ENCODE data around the gene SMIM41.
"Not testable (repeated sequence)": the region's sequence is repeated elsewhere in the genome, so short reads cannot be mapped to it uniquely, and the experiment has no call there.

The SMIM41 gene

DNA sequence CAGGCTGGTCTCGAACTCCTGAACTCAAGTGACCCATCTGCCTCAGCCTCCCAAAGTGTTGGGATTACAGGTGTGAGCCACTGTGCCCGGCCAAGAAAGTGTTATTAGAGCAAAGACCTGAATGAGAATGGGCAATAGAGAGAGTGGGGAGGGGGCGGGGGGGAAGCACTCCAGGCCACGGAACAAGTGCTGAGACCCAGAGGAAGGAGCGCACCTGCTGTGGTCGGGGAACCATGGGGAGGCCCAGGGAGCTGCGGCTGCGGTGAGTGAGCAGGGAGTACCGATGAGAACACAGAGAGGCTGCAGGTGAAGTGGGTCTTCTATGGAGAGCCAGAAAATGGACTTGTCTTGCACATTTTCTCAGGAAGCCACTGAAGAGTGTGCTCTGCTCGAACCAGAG is 10.8 kb downstream of the SMIM41 start:
- H3K27ac ChIP-seq = no peak overlapping the region
- TF ChIP-seq ZFX (IDR thresholded peaks at IDR 0.05) = no peak
- TF ChIP-seq, protein P1, sequence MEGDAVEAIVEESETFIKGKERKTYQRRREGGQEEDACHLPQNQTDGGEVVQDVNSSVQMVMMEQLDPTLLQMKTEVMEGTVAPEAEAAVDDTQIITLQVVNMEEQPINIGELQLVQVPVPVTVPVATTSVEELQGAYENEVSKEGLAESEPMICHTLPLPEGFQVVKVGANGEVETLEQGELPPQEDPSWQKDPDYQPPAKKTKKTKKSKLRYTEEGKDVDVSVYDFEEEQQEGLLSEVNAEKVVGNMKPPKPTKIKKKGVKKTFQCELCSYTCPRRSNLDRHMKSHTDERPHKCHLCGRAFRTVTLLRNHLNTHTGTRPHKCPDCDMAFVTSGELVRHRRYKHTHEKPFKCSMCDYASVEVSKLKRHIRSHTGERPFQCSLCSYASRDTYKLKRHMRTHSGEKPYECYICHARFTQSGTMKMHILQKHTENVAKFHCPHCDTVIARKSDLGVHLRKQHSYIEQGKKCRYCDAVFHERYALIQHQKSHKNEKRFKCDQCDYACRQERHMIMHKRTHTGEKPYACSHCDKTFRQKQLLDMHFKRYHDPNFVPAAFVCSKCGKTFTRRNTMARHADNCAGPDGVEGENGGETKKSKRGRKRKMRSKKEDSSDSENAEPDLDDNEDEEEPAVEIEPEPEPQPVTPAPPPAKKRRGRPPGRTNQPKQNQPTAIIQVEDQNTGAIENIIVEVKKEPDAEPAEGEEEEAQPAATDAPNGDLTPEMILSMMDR (conservative IDR thresholded peaks at IDR 0.05) = no peak

DNA sequence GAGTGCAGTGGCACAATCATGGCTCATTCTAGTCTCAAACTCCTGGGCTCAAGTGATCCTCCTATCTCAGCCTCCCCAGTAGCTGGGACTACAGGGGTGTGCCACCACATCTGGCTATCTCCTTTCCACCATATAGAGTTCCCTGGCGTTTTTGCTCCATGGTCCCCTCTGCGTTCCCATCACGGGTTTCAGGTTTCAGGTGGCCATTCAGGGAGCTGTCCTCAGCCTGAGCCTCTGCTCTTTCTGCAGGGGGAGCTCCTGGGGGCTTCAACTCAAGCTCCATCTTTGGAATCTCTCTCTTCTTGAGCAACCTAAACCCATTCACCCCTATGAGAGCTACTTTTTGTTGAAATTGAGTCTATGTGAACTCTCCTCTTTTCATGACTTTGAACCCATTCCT is 11.6 kb downstream of the SMIM41 start:
- TF ChIP-seq, protein P1 (conservative IDR thresholded peaks at IDR 0.05) = no peak
- TF ChIP-seq ZFX (IDR thresholded peaks at IDR 0.05) = no peak
- H3K27ac ChIP-seq = no peak overlapping the region

DNA sequence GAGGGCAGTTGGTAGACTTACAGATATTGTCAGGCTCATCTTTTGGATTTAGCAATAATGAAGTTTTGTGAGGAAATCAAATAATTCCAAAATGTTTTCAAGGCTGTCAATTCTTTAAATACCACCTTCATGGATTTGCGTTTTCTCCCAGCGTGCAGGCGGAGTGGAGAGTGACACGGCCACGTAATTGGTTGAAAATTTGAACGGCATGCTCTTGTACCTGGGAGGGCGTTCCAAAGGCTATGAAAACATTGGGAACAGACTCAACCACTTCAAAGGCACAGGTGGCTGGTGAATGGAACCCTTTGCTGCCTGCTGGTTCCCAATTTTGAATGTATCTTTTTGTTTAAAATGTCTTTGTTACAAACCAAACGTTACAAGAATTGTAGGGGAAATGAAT is 12.4 kb downstream of the SMIM41 start:
- H3K27ac ChIP-seq = no peak overlapping the region
- TF ChIP-seq, protein P1 (conservative IDR thresholded peaks at IDR 0.05) = no peak
- TF ChIP-seq ZFX (IDR thresholded peaks at IDR 0.05) = no peak

DNA sequence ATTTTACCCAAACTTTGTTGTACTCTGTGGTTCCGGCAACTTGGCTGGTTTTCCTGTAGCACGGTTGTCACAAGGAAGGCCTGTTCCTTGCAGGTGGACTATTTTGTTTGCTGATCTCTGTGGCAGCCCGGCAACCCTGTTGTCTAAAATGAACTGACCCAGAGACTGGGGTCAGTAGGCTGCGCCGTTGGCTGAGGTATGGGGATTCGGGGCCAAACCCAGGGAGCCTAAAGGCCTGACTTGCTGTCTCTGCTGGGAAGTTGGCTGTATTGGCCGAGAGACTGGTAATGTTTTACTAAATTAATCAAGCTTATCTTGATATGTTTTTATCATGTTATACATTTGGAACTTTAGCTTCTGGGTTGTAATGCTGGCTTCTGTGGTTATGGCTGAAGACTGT is 13.8 kb downstream of the SMIM41 start:
- TF ChIP-seq, protein P1 (conservative IDR thresholded peaks at IDR 0.05) = no peak
- TF ChIP-seq ZFX (IDR thresholded peaks at IDR 0.05) = no peak
- peak overlapping the region; percentile 63 for H3K27ac ChIP-seq

DNA sequence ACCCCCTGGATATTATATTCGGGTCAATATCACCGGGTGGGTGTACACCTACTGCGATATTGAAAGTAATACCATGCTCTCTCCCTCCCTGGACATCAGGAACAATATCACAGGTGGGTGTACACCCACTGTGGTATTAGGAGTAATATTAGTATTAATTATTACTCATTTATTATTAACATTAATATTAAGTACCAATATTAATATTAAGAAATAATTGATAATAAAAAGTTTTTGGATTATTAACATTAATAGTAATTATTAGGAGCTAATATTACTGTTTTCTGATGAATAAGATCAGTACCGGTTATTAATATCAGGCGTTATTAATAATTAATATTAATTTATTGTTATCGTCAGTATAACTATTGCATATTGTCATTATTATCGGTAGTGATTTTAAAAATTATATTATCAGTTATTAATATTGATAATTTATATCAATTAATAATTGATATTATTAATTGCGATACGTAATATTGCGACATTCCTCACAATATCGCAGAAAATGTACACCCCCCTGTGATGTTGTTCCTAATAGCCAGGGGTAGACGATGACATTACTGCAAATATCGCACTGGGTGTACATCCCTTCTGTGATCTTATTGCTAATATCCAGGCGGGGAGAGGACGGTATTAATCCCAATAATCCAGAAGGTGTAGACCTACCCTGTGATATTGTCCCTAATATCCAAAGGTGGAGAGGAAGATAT is 17.0 kb downstream of the SMIM41 start:
- no peak overlapping the region for H3K27ac ChIP-seq
- TF ChIP-seq ZFX (IDR thresholded peaks at IDR 0.05) = no peak
- TF ChIP-seq, protein P1 (conservative IDR thresholded peaks at IDR 0.05) = no peak

DNA sequence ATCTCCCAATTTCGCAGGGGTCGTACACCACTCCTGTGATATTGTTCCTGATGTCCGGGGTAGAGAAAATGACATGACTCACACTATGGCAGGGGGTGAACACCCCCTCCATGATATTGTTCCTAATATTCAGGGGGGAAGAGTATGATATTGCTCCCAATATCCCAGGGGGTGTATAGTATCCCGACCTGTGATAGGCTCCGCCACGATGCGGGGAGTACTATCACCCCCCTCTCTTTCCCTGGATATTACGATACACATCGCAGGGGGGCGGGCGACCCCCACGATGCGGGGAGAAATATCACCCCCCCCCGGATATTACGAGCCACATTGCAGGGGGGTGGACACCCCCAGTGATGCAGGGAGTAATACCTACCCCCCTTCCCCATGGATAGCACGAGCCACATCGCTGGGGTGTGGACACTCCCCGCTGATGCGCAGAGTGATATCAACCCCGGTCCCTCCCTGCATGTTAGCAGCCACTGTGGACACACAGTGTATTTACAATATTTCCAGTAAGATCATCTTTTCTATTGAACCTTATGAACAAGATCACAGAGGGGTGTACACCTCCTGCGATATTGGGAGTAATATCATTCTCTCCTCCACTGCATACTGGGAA is 17.7 kb downstream of the SMIM41 start:
- TF ChIP-seq, protein P1 (conservative IDR thresholded peaks at IDR 0.05) = no peak
- no peak for TF ChIP-seq ZFX (IDR thresholded peaks at IDR 0.05)
- no peak overlapping the region for H3K27ac ChIP-seq

DNA sequence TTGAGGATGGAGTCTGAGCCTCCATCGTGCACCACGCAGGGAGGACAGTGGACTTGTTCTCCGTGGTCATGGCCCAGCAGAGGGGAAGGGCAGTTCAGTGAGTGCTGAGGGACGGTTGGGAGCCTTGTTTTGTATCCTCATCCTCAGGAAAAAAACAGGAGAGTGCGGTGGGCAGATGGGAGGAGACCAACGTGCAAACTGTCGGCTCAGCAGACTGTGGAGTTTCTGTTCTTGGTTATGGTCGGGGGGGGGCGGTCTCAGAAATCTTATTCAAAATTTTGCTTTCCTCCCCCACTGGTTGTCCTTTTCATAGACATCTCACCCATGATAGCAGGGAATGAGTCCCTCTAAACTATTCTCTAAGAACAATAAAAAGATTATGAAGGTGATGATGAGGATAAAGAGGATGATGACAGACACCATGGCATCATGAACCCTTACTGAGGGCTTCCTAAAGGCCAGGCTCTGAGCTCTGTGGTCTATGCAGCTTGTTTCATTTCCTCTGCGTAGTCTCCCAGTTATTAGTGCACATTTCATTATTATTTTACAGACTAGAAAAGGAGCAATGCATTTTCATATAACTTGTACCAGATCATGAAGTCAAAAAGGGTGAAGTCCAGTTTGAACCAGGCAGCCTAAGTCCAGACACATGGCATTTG is 25.1 kb downstream of the SMIM41 start:
- not testable (repeated sequence) for H3K27ac ChIP-seq
